GM12878 (cell line): ENCODE measurements around the gene TIFAB. TPM values are rescaled to one million over a fixed set of nuclear protein-coding genes. Genes with fewer than 3 reads are reported as not detected.

Experiments used
- ATAC-seq: fragments of 200-7000 bp; cut with Tn5 transposase; 3 replicates; pipeline ENCODE4 v1.9.1; 2020; ENCODE audit warnings: mild to moderate bottlenecking, moderate library complexity
- BruUV-seq: library from RNA; stranded (reverse); fragments of 400-500 nt; replicated peaks from 2 replicates; lab custom pipeline; 2021; lab: Mats Ljungman, UMichigan
- CTCF ChIA-PET: fragments of 300-600 bp; sonication (Branson Sonifier 250); formaldehyde crosslinking; extraction: SDS; loops from one replicate; lab custom pipeline; 2021; ENCODE audit warnings: inconsistent platforms; lab: Yijun Ruan, JAX
- POLR2A ChIA-PET: fragments of 350-600 bp; formaldehyde crosslinking; extraction: SDS; loops from one replicate; lab custom pipeline; 2021; ENCODE audit warnings: inconsistent platforms; lab: Charles Lee
- RAD21 ChIA-PET: fragments of 300-600 bp; sonication (Branson Sonifier 250); formaldehyde crosslinking; loops from one replicate; lab custom pipeline; 2023; ENCODE audit warnings: antibody characterized with exemption; ENCODE audit not compliant: unreplicated experiment; lab: Charles Lee
- SMC1A ChIA-PET: fragments of 300-600 bp; sonication (Branson Sonifier 250); formaldehyde crosslinking; loops from one replicate; lab custom pipeline; 2023; ENCODE audit not compliant: unreplicated experiment, uncharacterized antibody; lab: Charles Lee
- DNase-seq: peaks from one replicate; pipeline ENCODE4 v3.0.0-alpha.2; 2011; ENCODE audit warnings: low read depth, low spot score
- FAIRE-seq: peaks from 3 replicates; lab custom pipeline; 2011; peaks lifted over from hg19 to GRCh38; lab: Jason Lieb, UNC
- H2AFZ ChIP-seq: 2 replicates; pipeline ENCODE4 v1.6.0; 2011; ENCODE audit warnings: low read depth, low read length, control low read depth; ENCODE audit not compliant: control insufficient read depth
- H3K27ac ChIP-seq: 2 replicates; pipeline ENCODE4 v1.5.1; 2011; ENCODE audit warnings: control low read depth; ENCODE audit not compliant: control insufficient read depth, insufficient read depth
- H3K27me3 ChIP-seq, 2 experiments: replicated peaks in 1 of 2; 2 replicates each; pipeline versions ENCODE4 v1.6.0 to v1.6.1; 2011; ENCODE audit warnings: low read length in 1 of 2; ENCODE audit not compliant: control insufficient read depth in 2 of 2, insufficient read depth in 2 of 2
- H3K36me3 ChIP-seq, 2 experiments: 2 replicates each; pipeline ENCODE4 v1.5.1; 2011; ENCODE audit warnings: low read length in 1 of 2; ENCODE audit not compliant: control insufficient read depth in 2 of 2, insufficient read depth in 2 of 2
- H3K4me1 ChIP-seq: 2 replicates; pipeline ENCODE4 v1.6.1; 2011; ENCODE audit warnings: mild to moderate bottlenecking, low read length, moderate library complexity, mixed read lengths; ENCODE audit not compliant: control insufficient read depth, insufficient read depth
- H3K4me2 ChIP-seq: 2 replicates; pipeline ENCODE4 v1.6.0; 2011; ENCODE audit warnings: control low read depth; ENCODE audit not compliant: control insufficient read depth, insufficient read depth
- H3K4me3 ChIP-seq: fragments of 200-600 bp; sonication (generic); 2 replicates; pipeline ENCODE4 v1.5.1; 2016
- H3K79me2 ChIP-seq: 2 replicates; pipeline ENCODE4 v1.6.0; 2011; ENCODE audit warnings: low read length; ENCODE audit not compliant: control insufficient read depth, insufficient read depth
- H3K9ac ChIP-seq: 2 replicates; pipeline ENCODE4 v1.8.0; 2011; ENCODE audit warnings: low read length, control low read depth, mixed read lengths; ENCODE audit not compliant: control insufficient read depth, insufficient read depth
- H3K9me3 ChIP-seq: replicated peaks from 3 replicates; pipeline ENCODE4 v1.5.1; 2011; ENCODE audit warnings: mild to moderate bottlenecking, low read length; ENCODE audit not compliant: control insufficient read depth, insufficient read depth
- H4K20me1 ChIP-seq: 2 replicates; pipeline ENCODE4 v1.6.0; 2011; ENCODE audit not compliant: control insufficient read depth, insufficient read depth
- BHLHE40 ChIP-seq, 2 experiments: fragments of 450-650 bp in 1 of 2; IDR thresholded peaks; 2 replicates each; pipeline ENCODE4 v1.6.1; 2011 to 2017; ENCODE audit warnings: low read depth in 2 of 2, borderline replicate concordance in 1 of 2, improper control_type of control experiment in 1 of 2, low read length in 1 of 2, mild to moderate bottlenecking in 1 of 2
- CEBPZ ChIP-seq: fragments of 150-350 bp; IDR thresholded peaks from 2 replicates; pipeline ENCODE4 v1.6.1; 2016; ENCODE audit warnings: low read depth, low read length
- GATAD2B ChIP-seq: fragments of 450-650 bp; conservative IDR thresholded peaks from 2 replicates; pipeline ENCODE4 v1.6.1; 2017; ENCODE audit warnings: low read depth, mild to moderate bottlenecking, moderate library complexity
- IKZF1 ChIP-seq: fragments of 450-650 bp; conservative IDR thresholded peaks from 2 replicates; pipeline ENCODE4 v1.6.1; 2017; ENCODE audit warnings: antibody characterized with exemption, mild to moderate bottlenecking
- PAX5 ChIP-seq: IDR thresholded peaks from 2 replicates; pipeline ENCODE4 v1.6.1; 2011; ENCODE audit warnings: low read depth, low read length, borderline replicate concordance
- YY1 ChIP-seq: IDR thresholded peaks from 2 replicates; pipeline ENCODE4 v1.6.1; 2011; ENCODE audit warnings: low read depth, mild to moderate bottlenecking, low read length
- ZSCAN29 ChIP-seq: fragments of 450-650 bp; IDR thresholded peaks from 2 replicates; pipeline ENCODE4 v1.6.1; 2017; ENCODE audit warnings: mild to moderate bottlenecking, moderate library complexity
- WGBS: methylation state at CpG from one replicate; pipeline ENCODE4 v1.1.6; 2016; ENCODE audit warnings: low lambda C conversion rate; ENCODE audit not compliant: insufficient replicate concordance, insufficient coverage; ENCODE audit errors: missing lambda C conversion rate; 5-methylcytosine and 5-hydroxymethylcytosine counted together
- in situ Hi-C: fragments of 300-500 bp; cut with MboI; formaldehyde crosslinking; loops from 9 replicates; pipeline ENCODE4 v1.14.3; 2018; ENCODE audit warnings: mixed read lengths
- intact Hi-C: fragments of 100-400 bp; cut with micrococcal nuclease; formaldehyde crosslinking; loops from one replicate; pipeline ENCODE4 v1.14.2; 2022; ENCODE audit not compliant: unreplicated experiment
- polyA plus RNA-seq, 11 experiments: library from polyadenylated mRNA; depleted of rRNA in 4 of 11; unstranded in 6 of 11; stranded (reverse) in 5 of 11; fragments of >200 nt; fragmentation: Nextera tagmentation in 4 of 11; fragmentation: Illumina TruSeq in 1 of 11; extraction: Ambion mirVana in 4 of 11; extraction: Trizol in 1 of 11; gene quantifications; 1 replicate in 1 of 11; 2 replicates in 10 of 11; pipeline versions ENCODE4 v1.2.1 to v1.2.3, GENCODE V29; 2011 to 2016; ENCODE audit warnings: inconsistent platforms in 2 of 11, missing spikeins in 2 of 11, low read depth in 1 of 11
- total RNA-seq, 4 experiments: library from RNA; depleted of rRNA in 3 of 4; stranded (reverse); fragments of >200 nt in 3 of 4; fragmentation: Illumina TruSeq in 1 of 4; extraction: Trizol in 1 of 4; gene quantifications; 2 replicates each; pipeline versions ENCODE4 v1.2.1 to v1.2.3, GENCODE V29; 2013 to 2021
- TF ChIP-seq, protein P1 (sequence below): fragments of 450-650 bp; formaldehyde crosslinking; IDR thresholded peaks from 2 replicates; pipeline ENCODE4 v1.5.0; 2022; ENCODE audit warnings: mild to moderate bottlenecking, missing genetic modification characterization

Gene TIFAB
- total and polyA plus RNA-seq, 10 of the 15 experiments (the other 5 are each of a cell fraction or from before 2014, with no cell fraction given): not detected

DNA sequence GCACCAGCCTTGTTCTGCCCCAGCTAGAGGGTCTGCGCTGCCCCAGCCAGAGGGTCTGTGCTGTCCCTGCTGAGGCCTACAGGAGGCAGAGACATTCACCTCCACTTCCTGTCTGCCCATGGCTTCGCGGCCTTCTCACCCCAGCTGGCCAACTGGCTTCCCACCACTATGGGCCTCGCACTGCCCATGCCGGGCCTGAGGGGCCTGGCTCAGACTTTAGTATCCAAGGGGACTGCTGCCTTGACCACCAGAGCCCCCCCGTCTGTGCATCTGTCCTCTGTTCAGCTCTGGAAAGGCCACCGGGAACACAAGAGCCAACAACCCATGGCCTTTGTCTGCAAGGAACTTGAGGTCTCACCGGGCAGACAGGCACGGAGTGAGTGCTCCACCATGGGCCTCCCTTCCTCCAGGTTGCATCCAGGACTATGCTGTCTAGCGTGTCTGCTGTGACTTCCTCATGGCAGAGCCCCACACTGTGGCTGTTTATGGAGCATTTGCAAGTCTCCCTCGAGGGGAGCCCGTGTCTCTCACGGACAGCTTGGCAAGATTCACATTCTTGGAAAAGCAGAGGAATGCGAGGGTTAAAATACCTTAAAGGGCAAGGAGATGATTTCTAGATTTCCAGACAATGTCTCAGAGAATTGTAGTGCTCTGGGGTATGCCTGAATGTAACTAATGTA, 6.7 kb downstream of the TIFAB start (continued):
- TF ChIP-seq BHLHE40 (IDR thresholded peaks at IDR 0.05; ENCODE audit: borderline replicate concordance in 1 of 2, low read depth in 2 of 2, low read length in 1 of 2): no peak

GRCh38 chr5:135444881-135445280, 7.3 kb downstream of the TIFAB start:
- Histone ChIP-seq H4K20me1 (no peaks in the 10 kb centered on the region), H3K4me1 (peaks cover 21% of the 10 kb centered on the region), H3K9me3 (no peaks in the 10 kb centered on the region; the same call in 2 of the 3 replicates), H3K36me3 (no peaks in the 10 kb centered on the region), H3K79me2 (no peaks in the 10 kb centered on the region), H3K4me3 (no peak overlapping the region), H3K27ac (no peak overlapping the region), H3K9ac (no peak overlapping the region), H3K27me3 (0 out of 4 replicates have a peak, but pooled peaks cover 0 to 1% of the 10 kb centered on the region in 2 experiments), H2AFZ (no peak overlapping the region)
- POLR2A ChIA-PET: no interaction called here
- ATAC-seq (no peak), DNase-seq (no peak), FAIRE-seq (no peak)
- CTCF ChIA-PET: interaction anchor here (1.4 to 4.2 kb wide), 2 partner anchors 13 to 19 kb away, joined by 6 to 14 read pairs; no protein-coding TSS in a partner anchor
- in situ Hi-C loops (no loop called here), intact Hi-C loops (no loop called here)
- BruUV-seq: no TSS peak
- SMC1A ChIA-PET: interaction anchor here (1.3 kb wide), 1 partner anchor 11 kb away, joined by 3 read pairs; no protein-coding TSS in a partner anchor
- RAD21 ChIA-PET: no interaction called here
- no peak for TF ChIP-seq CEBPZ
- no peak for TF ChIP-seq IKZF1
- TF ChIP-seq PAX5: no peak
- TF ChIP-seq, protein P1, sequence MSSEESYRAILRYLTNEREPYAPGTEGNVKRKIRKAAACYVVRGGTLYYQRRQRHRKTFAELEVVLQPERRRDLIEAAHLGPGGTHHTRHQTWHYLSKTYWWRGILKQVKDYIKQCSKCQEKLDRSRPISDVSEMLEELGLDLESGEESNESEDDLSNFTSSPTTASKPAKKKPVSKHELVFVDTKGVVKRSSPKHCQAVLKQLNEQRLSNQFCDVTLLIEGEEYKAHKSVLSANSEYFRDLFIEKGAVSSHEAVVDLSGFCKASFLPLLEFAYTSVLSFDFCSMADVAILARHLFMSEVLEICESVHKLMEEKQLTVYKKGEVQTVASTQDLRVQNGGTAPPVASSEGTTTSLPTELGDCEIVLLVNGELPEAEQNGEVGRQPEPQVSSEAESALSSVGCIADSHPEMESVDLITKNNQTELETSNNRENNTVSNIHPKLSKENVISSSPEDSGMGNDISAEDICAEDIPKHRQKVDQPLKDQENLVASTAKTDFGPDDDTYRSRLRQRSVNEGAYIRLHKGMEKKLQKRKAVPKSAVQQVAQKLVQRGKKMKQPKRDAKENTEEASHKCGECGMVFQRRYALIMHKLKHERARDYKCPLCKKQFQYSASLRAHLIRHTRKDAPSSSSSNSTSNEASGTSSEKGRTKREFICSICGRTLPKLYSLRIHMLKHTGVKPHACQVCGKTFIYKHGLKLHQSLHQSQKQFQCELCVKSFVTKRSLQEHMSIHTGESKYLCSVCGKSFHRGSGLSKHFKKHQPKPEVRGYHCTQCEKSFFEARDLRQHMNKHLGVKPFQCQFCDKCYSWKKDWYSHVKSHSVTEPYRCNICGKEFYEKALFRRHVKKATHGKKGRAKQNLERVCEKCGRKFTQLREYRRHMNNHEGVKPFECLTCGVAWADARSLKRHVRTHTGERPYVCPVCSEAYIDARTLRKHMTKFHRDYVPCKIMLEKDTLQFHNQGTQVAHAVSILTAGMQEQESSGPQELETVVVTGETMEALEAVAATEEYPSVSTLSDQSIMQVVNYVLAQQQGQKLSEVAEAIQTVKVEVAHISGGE: no peak
- no peak for TF ChIP-seq BHLHE40 (IDR thresholded peaks at IDR 0.05; ENCODE audit: borderline replicate concordance in 1 of 2, low read depth in 2 of 2, low read length in 1 of 2)
- no peak for TF ChIP-seq ZSCAN29
- TF ChIP-seq GATAD2B: no peak
- no peak for TF ChIP-seq YY1
- TF ChIP-seq, all 136 proteins: peak for 0
- H3K4me2 ChIP-seq: no peak overlapping the region
- WGBS: 79% methylated on average over 6 of the region's 6 CpGs
